Stimulated activated CD8-positive, alpha-beta memory T cell treated with anti-CD3 and anti-CD28 coated beads, Interleukin-15, amount 100 ng/mL, for 1 hour (primary cell): Measurements from ENCODE around the gene HCFC1.
"Not testable (repeated sequence)": the region's sequence is repeated elsewhere in the genome, so short reads cannot be mapped to it uniquely, and the experiment has no call there.

Source experiments
- DNase-seq: peaks from one replicate; pipeline ENCODE4 v3.0.0-alpha.2; 2020; ENCODE audit warnings: low read depth

The HCFC1 gene

DNA sequence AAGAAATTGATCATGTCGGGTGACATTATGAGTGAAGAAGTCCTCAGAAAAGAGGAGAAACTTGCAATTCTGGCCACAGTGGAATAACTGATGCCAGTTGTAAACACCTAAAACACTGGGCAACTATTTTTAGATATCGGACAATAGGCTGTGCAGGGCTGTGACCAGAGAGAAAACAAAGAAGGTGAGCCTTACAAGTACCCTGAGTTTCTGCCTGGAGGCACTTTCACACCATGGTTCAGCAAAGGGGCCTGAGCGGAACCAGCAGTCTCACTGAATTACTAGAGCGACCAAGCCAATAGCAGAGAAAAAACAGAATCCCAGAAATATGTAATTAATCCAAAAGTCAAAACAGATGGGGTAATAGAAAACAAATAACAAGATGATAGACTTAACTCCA is 36.9 kb upstream of the HCFC1 start:
- no peak for DNase-seq

DNA sequence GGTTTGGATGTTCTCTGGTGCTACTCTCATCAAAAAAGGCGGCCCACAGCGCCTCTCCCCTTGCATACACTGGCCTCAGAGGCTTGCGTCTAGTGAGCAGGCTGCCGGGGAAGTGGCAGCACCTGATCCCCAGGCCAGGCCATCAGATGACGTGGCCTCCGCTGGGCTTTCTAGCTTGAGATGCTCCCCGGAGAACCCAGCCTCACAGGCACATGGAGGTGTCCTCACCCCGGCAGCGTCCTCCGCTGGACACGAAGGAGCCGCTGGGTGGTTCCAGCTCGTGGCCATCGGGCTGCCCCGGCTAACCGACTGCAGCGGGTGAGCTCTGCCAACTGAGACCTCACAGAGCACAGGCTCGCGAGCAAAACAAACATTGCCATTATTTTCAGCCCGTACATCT is 35.3 kb upstream of the HCFC1 start:
- DNase-seq: no peak

DNA sequence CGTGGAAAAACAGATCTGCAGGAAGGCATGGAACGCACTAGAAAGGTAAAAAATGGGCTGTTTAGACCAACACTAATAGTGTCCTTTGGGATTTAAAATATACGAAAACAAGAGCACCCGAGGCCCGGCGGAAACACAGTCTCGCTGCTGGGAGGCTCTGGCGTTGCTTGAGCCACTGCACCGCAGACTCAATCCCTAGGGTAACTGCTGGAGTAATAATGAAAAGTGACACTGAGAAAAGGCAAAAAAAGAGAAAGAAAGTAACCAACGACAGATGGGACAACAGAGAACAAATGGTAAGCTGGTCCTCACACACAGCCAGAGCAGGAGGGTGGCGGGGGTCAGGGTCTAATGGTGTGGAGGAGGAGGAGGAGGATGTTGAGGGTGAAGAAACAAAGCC is 32.7 kb upstream of the HCFC1 start:
- no peak for DNase-seq

DNA sequence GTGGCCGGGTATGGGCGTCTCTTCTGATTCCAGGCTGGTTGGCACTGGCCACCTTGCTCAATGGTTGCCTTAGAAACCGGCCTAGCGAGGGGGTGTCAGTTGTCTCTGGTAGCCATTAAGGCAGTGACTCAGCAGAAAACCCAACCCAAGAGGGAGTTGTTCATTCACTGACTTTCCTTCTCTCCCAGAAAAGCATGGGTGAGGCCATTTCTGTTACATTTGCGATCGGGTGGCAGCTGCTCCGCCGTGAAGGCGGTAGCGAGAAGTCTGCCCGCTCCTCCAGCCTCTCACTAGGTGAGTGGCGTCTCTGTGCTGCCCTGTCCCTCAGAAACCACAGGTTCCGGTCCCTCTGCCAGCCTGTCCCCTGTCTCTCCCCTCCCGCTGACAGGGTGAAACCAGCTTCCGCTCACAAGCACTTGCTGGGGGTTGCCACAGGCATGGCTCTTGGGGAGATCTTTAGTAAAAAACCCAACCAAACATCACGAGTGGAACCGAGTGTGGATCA is 30.6 kb upstream of the HCFC1 start:
- no peak for DNase-seq

DNA sequence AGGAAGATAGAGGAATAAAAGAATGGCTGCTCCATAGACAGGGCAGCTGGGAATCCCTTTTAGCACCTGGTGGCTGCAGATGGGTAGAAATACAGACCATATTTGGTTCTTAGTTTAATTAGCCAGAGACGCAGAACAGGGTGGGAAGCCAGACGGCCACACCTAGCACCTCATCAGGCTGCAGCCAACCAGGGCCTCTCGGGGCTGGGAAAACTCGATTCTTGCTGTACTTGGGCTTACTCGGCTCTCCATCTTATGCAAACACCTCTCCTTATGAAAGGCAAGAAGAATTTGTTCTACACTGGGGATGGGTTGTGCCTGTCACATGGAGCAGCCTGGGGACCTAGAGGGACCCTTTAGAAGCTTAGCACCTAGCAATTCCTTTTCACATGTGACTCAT is 28.4 kb upstream of the HCFC1 start:
- DNase-seq: no peak

DNA sequence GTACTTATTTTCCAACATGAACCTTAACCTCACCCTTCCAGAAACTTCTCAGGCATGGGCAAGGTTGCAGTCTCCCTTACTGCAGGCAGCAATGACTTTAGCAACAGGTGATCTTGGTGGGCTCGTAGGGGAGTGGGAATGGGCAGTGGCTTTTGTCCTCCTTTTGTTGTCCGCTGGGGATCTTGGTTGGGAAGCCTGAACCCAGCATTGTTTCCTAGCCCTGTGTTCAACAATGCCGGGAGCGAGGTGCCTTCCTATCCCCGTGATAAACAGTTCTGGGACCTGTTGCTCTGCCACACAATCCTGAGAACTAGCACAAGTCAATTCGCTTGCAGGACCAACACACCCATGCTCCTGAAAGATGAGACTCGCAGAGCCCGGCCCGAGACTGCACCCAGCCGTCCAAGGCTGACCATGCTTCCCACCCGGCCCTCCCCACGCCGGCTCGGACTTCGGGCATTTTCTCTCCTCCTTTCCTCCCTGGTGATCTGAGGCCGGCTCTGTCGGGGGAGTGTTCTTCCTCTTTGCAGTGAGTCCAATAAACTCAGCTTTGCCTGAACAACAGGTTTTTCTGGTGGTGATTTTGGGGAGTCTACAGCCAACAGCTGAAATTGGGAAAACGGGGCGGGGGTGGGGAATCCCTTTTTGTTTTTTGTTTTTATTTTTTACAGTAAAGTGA is 27.9 kb upstream of the HCFC1 start:
- no peak for DNase-seq

DNA sequence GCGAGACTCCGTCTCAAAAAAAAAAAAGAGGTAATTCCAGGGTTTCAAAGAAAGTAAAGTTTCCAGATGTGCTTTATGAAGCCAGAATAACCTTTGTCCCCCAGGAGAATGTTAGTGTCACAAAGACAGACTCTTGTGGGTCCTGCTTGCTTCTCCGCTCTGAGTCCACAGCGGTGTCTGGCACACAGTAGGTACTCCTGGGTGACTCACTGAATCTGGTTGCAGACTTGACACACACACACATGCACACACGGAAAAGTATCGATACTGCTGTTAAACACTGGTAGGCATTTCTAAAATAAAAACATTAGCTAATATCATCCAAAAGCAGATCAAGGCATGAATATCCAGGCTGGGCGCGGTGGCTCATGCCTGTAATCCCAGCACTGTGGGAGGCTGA is 23.9 kb upstream of the HCFC1 start:
- DNase-seq: no peak

DNA sequence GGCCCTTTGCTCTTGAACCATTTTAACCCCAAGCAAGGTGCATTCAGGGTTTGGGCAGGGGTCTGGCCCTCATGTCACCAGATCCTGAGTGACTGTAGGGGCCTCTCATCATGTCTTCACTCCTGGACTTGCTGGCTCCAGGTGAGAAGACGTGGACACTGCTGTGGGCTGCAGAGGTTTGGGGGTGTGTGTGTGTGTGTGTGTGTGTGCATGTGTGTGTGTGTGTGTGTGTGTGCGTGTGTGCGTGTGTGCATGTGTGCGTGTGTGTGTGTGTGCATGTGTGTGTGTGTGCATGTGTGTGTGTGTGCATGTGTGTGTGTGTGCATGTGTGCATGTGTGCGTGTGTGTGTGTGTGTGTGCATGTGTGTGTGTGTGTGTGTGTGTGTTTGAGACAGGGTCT is 22.8 kb upstream of the HCFC1 start:
- DNase-seq: not testable (repeated sequence)

DNA sequence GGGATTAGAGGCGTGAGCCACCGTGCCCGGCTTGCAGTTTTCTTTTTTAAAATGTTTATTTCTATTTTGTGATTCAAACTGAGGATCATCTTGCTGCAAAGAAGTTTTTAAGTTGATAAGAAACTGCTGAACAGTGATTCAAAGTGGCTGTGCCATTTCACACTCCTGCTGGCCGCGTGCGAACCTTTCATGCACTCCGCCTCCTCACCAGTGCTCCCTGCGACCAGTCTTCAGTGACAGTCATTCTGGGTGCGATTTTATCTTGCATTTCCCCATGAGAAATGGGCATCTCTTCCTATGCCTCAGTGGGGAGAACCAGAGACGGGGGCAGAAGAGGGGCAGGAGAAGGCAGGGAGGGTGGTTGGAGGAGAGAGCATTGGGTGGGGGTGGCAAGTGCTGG is 22.4 kb upstream of the HCFC1 start:
- no peak for DNase-seq

DNA sequence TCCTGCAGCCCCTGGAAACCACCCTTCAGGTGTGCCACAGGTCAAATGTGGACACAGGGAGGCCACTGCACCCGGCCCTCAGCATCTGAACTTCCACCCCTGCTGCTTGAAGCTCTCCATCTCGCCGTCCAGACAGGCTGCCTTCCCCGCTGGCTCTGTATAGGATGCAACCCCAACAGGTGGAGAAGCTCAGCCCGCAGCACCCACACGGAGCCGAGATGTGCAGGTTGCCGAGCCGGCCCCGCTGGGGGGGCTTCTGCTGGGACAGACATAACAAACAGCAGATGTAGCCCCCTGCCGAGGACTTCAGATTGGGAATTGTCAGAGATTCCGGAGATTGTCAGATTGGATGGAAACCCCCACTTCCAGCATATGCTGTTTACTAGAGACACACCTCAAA is 21.5 kb upstream of the HCFC1 start:
- no peak for DNase-seq

DNA sequence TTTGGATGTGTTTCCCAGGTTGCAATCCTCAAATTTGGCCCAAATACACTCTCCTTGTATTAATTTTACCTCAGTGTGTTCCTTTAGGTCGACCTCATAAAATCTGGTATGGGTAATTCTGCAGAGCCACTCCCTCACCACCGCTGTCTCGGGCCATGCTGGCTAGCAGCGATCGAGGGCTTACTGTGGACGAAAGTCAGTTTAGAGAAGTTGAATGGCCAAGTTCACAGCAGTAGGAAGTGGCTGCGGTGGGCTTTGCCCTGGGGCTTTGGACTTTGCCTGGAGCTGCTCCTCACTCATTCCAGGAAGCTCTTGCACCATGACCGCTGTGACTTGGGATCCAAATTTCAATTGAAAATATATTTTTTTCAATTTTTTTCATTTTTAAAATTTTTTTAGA is 20.6 kb upstream of the HCFC1 start:
- no peak for DNase-seq

DNA sequence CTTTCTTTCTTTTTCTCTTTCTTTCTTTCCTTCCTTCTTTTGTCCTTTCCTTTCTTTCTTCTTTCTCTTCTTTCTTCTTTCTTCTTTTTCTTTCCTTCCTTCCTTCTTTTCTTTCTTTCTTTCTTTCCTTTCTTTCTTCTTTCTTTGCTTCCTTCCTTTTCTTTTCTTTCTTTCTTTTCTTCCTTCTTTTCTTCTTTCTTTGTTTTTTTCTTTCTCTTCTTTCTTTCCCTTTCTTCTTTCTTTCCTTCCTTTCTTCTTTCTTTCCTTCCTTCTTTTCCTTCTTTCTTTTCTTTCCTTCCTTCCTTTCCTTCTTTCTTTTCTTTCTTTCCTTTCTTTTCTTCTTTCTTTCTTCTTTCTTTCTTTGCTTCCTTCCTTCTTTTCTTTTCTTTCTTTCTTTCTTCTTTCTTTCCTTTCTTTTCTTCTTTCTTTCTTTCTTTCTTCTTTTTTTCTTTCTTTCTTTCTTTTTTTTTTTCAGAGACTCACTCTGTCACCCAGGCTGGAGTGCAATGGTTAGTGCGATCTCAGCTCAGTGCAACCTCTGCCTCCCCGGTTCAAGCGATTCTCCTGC is 19.5 kb upstream of the HCFC1 start:
- no peak for DNase-seq

DNA sequence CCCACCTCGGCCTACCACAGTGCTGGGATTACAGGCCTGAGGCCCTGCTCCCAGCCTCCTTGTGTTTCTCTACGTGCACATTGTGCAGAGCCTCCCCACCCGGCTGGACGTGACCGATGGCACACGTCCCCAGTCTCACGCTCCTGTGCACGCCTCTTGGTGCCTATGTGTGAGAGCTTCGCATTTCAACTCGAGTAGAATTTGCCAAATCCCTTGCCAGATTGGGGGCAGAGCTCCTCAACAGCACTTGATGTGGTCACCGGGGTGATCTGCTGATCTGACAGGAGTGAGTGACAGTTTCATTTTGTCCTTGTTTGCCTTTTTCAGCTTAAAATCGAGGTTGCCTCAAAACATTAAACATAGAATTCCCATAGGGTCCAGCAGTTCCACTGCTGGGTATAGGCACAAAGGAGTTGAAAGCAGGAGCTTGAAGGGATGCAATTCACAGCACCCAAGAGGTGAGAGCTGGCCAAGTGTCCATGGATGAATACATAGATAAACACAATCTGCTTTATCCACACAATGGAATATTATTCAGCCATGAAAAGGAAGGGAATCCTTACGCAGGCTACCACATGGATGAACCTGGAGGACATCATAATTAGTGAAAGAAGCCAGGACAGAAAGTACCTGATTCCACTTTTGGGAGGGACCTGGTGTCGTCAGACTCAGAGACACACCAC is 18.5 kb upstream of the HCFC1 start:
- DNase-seq: no peak

DNA sequence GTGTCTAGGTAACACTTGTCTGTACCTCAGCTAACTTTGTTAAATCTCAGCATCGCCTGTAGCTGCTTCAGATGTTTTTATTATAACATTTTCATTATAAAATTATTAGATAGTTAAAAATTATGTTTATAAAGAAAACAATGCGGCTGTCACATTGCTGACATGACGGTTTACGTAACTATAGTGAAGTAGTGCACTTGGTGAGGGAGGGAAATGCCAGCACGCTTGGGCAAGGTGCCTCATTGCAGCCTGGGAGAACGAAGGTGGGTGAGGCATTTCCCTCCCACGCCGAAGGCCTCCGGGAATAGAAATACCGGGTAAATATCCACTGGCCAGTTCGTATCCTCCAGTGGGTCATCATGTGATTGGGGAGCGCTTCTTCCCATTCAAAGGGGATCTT is 16.9 kb upstream of the HCFC1 start:
- no peak for DNase-seq

DNA sequence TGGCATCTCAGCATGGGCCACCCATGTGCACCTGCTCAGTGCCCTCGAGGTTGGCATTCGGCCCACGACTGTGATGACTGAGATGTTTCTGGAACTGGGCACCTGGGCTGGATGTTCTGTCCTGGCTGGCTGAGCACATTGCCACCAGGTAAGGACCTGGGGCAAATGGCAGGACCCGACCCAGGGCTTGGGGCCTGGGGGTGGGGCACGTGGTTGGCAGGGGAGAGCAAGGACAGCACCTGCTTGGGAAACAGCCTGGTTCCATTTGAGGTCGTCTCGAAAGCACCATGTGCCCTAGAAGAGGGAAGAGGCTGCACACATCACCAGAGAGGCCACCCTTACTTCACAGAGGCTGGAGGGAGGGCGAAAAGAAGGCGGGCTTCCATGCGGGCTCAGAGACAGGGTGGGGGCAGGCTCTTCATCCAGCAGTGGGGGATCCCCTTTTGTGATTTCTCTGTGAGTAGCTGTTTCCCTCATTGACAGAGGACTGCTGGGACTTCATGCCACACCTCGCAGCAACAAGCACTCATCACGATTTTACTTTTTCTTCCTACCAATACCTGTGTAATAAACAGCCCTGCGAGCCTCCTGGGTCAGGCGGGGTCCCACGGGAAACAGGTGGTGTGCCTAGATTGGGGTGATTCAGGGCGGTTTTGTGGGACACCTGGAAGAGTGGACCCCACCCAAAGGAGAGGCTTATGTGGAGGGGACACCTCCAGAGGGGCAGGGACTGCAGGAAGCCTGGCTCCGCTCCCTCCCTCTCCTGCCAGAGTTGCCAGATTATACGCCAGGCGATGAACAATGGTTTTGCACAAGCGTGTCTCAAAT is 12.9 kb upstream of the HCFC1 start:
- no peak for DNase-seq

DNA sequence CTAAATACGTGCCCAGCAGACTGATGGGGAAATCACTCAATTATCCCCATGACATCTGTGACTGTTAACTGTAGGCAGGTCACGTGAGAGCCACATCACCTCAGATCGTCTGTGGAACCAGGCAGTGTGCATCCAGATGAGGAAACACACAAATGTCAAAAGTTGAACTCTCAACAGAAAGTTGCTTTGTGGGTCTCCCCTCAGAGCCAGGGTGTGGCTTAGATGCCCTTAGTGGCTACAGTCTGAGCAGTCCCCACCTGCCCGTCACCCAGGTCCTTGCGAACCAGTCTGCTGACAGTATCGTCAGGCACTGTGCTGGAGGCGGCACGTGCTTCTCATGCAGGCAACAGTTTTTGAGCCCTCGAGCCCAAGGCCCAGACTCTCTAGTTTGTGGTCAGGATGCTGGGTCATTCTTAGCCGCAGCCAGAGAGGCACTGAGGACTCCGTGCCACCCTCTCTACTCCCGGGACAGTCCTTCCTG is 11.7 kb upstream of the HCFC1 start:
- DNase-seq: no peak

DNA sequence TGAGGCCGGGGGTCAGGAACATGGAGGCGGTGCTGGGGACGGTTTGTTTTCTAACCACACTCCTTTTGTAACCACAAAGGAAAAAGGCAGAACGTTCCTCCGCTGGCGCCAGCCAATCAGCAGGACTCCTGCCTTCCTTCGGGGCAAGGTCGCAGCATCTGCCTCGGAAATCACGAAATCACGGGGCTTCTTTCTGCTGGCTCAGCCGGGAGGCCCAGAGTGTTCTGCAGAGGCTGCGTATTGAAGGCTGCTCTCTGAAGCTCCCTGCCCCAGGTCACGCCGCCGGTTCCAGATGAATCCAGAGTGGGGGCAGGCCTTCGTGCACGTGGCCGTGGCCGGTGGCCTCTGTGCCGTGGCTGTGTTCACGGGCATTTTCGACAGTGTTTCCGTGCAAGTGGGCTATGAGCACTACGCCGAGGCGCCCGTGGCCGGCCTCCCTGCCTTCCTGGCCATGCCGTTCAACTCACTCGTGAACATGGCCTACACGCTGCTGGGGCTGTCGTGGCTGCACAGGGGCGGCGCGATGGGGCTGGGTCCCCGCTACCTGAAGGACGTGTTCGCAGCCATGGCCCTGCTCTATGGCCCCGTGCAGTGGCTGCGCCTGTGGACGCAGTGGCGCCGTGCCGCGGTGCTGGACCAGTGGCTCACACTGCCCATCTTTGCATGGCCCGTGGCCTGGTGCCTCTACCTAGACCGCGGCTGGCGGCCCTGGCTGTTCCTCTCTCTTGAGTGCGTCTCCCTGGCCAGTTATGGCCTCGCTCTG is 10.3 kb upstream of the HCFC1 start:
- no peak for DNase-seq

DNA sequence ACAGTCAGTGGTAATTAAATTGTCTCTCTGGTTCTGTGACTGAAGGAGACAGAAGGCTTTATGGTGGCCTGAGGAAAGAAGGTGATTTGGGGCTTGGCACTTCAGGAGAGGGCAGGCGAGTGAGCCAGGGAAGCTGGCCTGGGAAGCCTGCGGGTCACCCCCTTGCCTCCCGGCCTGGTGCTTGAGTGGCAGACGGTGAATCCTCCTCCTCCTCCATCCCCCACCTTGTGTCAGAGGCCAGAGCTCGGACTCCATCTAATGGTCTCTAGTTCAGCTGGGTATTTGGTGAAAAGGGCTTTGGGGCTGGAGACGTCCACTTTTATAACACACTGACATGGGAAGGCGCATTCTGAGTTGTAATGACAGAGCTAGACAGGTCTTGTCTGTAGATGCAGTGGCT is 9.6 kb upstream of the HCFC1 start:
- DNase-seq: no peak

DNA sequence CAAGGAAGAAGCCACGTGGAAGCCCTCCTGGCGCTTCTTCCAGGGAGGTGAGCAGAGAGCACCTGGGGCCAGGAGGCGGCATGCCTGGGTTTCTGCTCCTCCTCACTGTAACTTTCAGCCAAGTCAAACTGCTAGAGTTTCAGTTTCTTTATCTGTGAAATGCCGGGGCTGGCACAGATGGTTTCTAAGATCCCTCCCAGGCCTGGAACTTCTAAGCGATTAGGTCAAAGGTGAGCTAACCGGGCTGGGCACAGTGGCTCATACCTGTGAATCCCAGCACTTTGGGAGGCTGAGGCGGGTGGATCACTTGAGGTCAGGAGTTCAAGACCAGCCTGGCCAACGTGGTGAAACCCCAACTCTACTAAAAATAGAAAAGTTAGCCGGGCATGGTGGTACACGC is 8.8 kb upstream of the HCFC1 start:
- DNase-seq: not testable (repeated sequence)

DNA sequence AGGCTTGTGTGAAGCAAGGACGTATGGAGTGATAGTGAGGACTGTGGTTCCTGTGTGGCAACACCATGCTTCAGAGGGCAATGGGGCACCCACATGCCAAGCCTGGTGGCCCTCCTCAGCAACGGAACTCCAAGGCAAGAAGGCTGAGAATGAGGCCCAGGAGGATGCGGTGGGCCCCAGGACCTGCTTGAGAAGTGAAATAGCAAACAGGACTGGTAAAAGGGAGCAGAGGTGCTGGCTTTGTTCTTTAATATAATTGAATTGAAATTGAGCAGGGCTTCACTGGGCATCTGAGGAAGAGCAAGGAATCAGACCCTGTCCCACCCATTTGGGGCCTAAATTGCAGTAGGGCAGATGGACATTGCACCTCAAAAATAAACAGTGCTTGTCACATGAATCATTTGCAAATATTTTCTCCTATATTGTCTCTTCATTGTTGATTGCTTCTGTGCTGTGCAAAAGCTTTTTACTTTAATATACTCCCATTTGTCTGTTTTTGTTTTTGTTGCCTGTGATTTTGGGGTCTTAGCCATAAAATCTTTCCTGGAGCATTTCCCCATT is 3.2 kb upstream of the HCFC1 start:
- no peak for DNase-seq

DNA sequence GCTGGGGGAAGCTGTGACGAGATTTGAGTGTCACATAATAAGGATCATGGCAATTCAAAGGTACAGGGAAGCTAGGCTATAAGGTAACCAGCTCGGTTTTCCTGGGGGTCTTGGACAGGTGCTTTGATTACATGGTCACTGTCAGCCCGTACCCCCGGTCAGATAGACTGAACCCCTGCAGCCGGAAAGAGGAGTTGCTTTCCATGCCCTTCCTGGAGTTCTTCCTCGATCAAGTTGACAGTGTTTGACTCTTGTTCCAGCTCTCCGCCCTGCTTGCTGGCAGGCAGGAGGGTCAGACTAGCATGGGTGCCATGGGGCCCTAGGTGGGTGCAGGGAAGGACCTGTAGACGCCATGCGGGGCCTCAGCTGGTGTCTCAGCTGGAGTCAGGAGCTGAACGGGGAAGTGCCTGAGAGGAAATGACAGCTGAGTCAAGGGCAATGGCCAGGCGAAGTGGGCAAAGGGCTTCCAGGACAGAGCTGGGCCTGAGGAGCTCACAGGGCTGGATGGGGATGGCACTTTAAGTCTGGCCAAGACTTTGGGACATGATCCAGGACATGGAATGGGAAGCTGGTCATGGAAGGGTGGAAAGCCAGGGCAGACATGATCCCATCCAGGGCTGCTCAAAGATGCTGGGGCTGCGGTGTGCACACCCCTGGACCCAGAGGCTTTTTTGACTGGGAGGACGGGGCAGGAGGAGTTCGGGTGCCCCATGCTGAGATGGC is 2.5 kb upstream of the HCFC1 start:
- DNase-seq: no peak
